ENCODE data around the gene YWHAE.

- TF ChIP-seq, protein P1, sequence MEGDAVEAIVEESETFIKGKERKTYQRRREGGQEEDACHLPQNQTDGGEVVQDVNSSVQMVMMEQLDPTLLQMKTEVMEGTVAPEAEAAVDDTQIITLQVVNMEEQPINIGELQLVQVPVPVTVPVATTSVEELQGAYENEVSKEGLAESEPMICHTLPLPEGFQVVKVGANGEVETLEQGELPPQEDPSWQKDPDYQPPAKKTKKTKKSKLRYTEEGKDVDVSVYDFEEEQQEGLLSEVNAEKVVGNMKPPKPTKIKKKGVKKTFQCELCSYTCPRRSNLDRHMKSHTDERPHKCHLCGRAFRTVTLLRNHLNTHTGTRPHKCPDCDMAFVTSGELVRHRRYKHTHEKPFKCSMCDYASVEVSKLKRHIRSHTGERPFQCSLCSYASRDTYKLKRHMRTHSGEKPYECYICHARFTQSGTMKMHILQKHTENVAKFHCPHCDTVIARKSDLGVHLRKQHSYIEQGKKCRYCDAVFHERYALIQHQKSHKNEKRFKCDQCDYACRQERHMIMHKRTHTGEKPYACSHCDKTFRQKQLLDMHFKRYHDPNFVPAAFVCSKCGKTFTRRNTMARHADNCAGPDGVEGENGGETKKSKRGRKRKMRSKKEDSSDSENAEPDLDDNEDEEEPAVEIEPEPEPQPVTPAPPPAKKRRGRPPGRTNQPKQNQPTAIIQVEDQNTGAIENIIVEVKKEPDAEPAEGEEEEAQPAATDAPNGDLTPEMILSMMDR (conservative IDR thresholded peaks at IDR 0.05; ENCODE audit: low read depth, low read length) = no peak
- TF ChIP-seq EZH2 (IDR thresholded peaks at IDR 0.05; ENCODE audit: borderline replicate concordance, low read depth, low read length, poor library complexity, severe bottlenecking) = no peak
These were observed 71.6 kb downstream of the YWHAE start for GRCh38 chr17:1328437-1328836.

Data from A673 (cell line).